ENCODE results near the gene HOXC9.

Gene HOXC9

DNA sequence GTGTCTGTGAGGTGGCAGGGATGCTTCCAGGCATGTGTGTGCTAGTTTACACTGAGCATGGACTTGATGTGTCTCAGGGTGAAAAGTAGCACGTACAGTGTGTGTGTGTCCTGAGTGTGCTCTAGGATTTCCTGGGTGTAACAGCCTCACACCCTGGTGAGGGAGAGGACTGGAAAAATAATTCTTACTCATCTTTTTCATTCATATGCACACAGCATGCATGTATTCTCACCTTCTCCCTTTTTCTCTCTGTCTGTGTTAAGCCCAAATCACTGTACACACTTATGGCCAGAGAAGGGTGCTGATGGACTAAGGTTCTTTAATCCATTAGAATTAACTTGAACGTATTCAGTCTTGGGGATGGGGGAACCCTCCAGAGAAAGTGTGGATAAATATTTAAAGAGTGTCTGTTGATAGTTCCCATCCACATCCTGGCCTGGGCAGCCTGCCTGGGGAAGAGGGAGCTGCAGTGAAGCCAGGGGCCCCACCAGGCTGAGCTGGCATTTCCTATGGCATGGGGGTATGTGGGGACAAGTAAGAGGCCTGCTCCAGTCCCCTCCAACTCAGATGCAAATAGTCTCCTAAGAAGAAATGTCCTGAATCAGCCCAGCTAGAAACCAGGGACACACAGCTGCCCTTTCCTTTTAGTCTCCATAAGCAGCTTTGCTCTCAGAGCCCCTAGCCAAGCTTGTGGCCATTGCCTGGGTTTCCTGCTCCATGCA is 7.7 kb downstream of the HOXC9 start:
- TF ChIP-seq, protein P1, sequence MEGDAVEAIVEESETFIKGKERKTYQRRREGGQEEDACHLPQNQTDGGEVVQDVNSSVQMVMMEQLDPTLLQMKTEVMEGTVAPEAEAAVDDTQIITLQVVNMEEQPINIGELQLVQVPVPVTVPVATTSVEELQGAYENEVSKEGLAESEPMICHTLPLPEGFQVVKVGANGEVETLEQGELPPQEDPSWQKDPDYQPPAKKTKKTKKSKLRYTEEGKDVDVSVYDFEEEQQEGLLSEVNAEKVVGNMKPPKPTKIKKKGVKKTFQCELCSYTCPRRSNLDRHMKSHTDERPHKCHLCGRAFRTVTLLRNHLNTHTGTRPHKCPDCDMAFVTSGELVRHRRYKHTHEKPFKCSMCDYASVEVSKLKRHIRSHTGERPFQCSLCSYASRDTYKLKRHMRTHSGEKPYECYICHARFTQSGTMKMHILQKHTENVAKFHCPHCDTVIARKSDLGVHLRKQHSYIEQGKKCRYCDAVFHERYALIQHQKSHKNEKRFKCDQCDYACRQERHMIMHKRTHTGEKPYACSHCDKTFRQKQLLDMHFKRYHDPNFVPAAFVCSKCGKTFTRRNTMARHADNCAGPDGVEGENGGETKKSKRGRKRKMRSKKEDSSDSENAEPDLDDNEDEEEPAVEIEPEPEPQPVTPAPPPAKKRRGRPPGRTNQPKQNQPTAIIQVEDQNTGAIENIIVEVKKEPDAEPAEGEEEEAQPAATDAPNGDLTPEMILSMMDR (conservative IDR thresholded peaks at IDR 0.05) = no peak
- H3K27ac ChIP-seq = no peak overlapping the region

DNA sequence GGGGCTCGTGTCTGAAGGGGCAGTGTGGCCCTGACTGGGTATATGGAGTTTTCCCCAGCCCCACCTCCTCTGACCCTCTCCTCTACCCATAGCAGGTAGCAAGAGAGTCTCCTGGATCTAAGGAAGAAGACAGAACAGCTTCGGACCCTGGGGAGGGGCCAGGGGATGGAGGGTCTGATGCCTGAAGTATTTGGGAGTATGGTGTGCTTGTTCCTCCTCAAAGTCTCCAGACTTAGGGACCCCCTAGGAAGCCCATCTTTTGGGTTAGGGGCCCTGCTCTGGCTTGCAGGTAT is 8.2 kb downstream of the HOXC9 start:
- H3K27ac ChIP-seq = no peak overlapping the region
- TF ChIP-seq, protein P1 (conservative IDR thresholded peaks at IDR 0.05) = no peak

- H3K27ac ChIP-seq = peak overlapping the region; percentile 53; the same call in 1 of the 2 replicates
- TF ChIP-seq, protein P1 (conservative IDR thresholded peaks at IDR 0.05) = no peak
Observed at GRCh38 chr12:54009171-54010052, 9.5 kb downstream of the HOXC9 start.

- TF ChIP-seq, protein P1 (conservative IDR thresholded peaks at IDR 0.05) = no peak
- no peak overlapping the region for H3K27ac ChIP-seq
Observed at GRCh38 chr12:54010053-54010971, 10.4 kb downstream of the HOXC9 start.

GRCh38 chr12:54010972-54011664 is 11.2 kb downstream of the HOXC9 start:
- TF ChIP-seq, protein P1 (conservative IDR thresholded peaks at IDR 0.05) = no peak
- H3K27ac ChIP-seq = no peak overlapping the region

DNA sequence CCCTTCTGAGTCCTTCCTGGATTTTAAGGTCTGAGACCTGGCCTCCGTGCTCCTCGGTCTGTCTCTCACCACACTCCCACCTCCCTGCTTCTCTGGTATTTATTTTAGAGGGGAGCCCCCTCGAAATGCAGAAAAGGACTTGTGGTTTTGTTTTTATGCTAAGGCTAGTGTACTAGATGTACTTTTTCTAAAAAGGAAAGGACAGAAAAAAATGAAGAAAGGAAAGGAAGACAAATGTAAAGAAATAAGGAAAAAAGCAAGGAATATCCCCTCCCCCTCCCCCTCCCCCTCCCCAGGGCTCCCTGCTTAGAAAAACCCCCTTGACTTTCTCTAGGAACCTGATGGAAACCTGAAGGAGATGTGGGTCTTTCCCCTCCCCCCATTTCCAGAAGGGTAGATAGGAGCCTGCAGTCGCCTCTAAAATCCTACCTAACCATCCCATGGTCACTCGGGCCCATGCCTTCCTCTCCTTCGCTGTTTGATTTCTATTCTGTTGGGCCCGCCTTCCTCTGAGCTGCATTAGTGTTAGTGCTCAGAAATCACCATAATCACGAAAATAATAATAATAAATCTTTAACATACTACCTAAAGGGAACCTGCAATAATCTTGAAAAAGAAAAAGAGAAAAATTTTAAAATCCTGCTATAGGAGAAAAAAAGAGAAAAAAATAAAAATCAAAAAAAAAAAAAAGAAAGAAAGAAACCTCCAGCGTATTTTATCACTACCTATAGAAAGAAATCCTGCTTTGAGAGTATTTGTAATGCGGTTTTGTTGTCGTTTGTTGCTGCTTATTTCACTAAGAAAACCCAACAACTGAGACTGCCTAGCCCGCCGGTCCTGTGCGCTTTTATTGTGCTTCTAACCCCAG is 11.9 kb downstream of the HOXC9 start:
- TF ChIP-seq, protein P1 (conservative IDR thresholded peaks at IDR 0.05) = no peak
- no peak overlapping the region for H3K27ac ChIP-seq
